HG03432 (cell line): ENCODE results near the gene ZG16B.

Source experiments
- ATAC-seq: cut with Tn5 transposase; IDR thresholded peaks from one replicate; pipeline ENCODE4 v1.9.1; 2021; ENCODE audit warnings: mild to moderate bottlenecking, moderate library complexity; ENCODE audit not compliant: unreplicated experiment

ZG16B gene

GRCh38 chr16:2804728-2805127 is 25.4 kb upstream of the ZG16B start:
- ATAC-seq: no peak

GRCh38 chr16:2806286-2806685 is 23.8 kb upstream of the ZG16B start:
- ATAC-seq: no peak

- ATAC-seq: no peak
Observed at GRCh38 chr16:2808181-2808580, 21.9 kb upstream of the ZG16B start.

- ATAC-seq: no peak
Observed at GRCh38 chr16:2809149-2809760, 20.8 kb upstream of the ZG16B start.

GRCh38 chr16:2810651-2811050 is 19.5 kb upstream of the ZG16B start:
- ATAC-seq: no peak

- ATAC-seq: no peak
Observed at GRCh38 chr16:2811703-2812471, 18.2 kb upstream of the ZG16B start.

GRCh38 chr16:2813771-2814221 is 16.3 kb upstream of the ZG16B start:
- no peak for ATAC-seq

GRCh38 chr16:2814551-2815298 is 15.4 kb upstream of the ZG16B start:
- no peak for ATAC-seq

- no peak for ATAC-seq
Observed at GRCh38 chr16:2815299-2815771, 14.8 kb upstream of the ZG16B start.

- no peak for ATAC-seq
Observed at GRCh38 chr16:2816751-2817339, 13.3 kb upstream of the ZG16B start, which contains the start of gene PRSS21. Gene PRSS21 (plus strand): TSS chr16:2817237. CDS start chr16:2817269, 32 bp downstream.

- ATAC-seq: no peak
Observed at GRCh38 chr16:2817340-2818271, 12.5 kb upstream of the ZG16B start.

- ATAC-seq: no peak
Observed at GRCh38 chr16:2818272-2818876, 11.7 kb upstream of the ZG16B start.

GRCh38 chr16:2819179-2819938 is 10.7 kb upstream of the ZG16B start:
- no peak for ATAC-seq

- no peak for ATAC-seq
Observed at GRCh38 chr16:2819939-2820835, 9.9 kb upstream of the ZG16B start.

- no peak for ATAC-seq
Observed at GRCh38 chr16:2820836-2821486, 9.1 kb upstream of the ZG16B start.

GRCh38 chr16:2821487-2822157 is 8.5 kb upstream of the ZG16B start:
- no peak for ATAC-seq

- no peak for ATAC-seq
Observed at GRCh38 chr16:2822158-2822495, 8.0 kb upstream of the ZG16B start.
